Cerebellar cortex (tissue), 1 donor: Measurements from ENCODE around the gene EIF2B5.
"Not testable (repeated sequence)": the region's sequence is repeated elsewhere in the genome, so short reads cannot be mapped to it uniquely, and the experiment has no call there.

ENCODE experiments used
- DNase-seq: peaks from one replicate; pipeline ENCODE4 v3.0.0-alpha.2; 2015; ENCODE audit warnings: low spot score

Gene EIF2B5

GRCh38 chr3:184135149-184135910 is at the start of gene EIF2B5:
TSS of gene EIF2B5 (plus strand) at chr3:184135358. CDS start at chr3:184135386, 28 bp downstream.
- peak; percentile 96 for DNase-seq

DNA sequence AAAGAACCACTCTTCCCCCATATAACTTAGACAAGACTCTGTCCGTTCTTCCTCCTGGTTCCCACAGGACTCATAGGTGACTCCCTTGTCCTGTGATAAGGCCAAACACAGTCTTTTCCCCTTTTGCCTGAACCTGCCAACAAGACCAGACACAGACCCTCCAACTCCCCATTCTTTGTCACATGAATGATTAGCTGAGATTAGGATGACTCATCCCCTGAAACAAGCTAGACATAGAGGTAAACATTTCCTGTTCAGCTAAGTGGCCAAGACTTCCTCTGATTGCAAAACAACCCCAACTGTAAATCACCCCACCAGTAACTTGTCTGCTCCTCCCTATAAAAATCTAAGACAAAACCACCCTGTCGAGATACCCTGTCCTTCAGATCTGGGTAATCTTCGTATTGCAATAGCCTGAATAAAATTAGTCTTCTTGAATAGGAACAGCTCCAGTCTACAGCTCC is 49.7 kb upstream of the EIF2B5 start:
- no peak for DNase-seq

DNA sequence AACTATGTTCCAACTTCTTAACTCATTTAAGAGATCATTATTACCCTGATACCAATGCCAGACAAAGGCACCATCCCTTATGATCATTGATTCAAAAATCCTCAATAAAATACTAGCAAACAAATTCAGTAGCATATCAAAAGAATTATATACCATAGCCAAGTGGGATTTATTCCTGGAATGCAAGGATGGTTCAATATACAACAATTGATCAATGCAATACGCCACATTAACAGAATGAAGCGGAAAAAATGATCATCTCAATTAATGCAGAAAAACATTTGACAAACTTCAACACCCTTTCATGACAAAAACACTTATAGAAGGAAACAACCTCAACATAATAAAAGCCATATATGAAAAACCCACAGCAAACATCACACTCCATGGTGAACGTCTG is 43.0 kb upstream of the EIF2B5 start:
- DNase-seq = no peak

DNA sequence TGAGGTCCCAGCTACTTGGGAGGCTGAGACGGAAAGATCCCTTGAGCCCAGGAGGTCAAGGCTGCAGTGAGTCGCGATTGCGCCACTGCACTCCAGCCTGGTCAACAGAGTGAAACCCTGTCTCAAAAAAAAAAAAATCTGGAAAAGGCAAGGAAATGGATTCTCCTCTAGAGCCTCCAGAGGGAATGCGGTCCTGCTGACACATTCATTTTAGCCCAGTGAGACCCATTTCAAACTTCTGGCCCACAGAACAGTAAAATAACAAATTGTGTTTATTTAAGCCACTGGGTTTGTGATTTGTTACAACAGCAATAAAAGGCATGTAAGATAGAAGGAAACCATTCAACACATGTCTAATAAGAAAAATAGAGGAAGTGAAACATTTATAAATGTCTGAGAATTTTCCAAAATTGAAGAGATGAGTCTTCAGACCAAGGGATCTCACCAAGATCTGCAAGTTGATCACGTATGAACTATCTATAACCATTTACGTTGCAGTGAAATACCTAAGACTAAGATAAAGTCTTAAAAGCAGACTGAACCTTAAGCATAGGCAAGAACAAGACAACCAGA is 38.3 kb upstream of the EIF2B5 start, which contains the start of gene HTR3E:
TSS of gene HTR3E (plus strand) at position 254 of the 573 bp plus-strand sequence. CDS start 466 bp downstream, outside the sequence.
- no peak for DNase-seq

DNA sequence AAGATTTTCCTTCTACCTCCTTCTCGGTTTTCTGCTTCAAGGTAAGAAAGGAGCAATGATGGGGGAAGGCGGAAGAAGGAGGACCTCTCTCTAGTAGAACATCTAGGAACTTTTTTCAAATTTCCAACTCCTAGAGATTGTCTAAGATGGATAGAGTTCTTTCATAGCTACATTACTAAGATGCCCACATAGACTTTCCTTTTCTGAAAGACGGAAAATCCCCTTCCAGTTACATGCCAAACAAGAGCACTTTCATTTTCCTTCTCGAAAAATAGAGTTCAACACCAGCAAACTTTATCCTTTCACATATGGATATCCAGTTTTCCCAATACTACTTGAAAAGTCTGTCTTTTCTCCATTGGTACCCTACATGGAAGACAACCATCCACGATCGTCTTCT is 37.6 kb upstream of the EIF2B5 start:
- no peak for DNase-seq

- DNase-seq = no peak
These were observed 35.1 kb upstream of the EIF2B5 start for GRCh38 chr3:184099806-184100686.

DNA sequence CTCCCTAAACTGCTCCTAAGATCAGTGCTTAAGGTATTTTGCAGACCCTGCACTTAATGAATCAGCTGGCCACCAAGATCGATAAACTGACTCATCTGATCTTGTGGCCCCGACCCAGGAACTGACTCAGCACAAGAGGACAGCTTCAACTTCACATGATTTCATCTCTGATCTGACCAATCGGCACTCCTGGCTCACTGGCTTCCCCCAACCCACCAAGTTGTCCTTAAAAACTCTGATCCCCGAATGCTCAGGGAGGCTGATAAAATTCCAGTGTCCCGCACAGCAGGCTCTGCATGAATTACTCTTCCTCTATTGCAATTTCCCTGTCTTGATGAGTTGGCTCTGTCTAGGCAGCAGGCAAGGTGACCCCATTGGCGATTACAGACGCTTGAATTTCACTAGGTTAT is 24.8 kb upstream of the EIF2B5 start:
- no peak for DNase-seq

GRCh38 chr3:184116017-184116416 is 19.1 kb upstream of the EIF2B5 start:
- no peak for DNase-seq

DNA sequence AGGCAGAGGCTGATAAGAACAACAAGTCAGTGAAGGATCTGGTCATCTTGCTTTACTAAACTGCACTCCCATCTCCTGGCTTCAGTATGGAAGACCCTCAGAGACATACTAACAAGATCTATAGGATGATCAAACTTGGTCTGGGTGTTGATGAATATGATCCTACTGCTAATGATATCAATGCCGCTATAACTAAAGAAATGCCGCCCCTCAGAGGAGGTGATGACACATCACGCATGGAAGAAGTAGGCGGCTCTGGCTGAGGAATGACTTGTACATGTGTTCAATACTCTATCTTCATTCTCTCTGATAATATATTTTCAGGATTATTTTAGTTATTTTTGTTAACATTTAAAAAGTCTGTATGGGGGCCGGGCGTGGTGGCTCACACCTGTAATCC is 17.5 kb upstream of the EIF2B5 start:
- DNase-seq = no peak

- DNase-seq = not testable (repeated sequence)
These were observed 14.1 kb upstream of the EIF2B5 start for GRCh38 chr3:184121031-184121430.

GRCh38 chr3:184126006-184126405 is 9.2 kb upstream of the EIF2B5 start:
- no peak for DNase-seq

DNA sequence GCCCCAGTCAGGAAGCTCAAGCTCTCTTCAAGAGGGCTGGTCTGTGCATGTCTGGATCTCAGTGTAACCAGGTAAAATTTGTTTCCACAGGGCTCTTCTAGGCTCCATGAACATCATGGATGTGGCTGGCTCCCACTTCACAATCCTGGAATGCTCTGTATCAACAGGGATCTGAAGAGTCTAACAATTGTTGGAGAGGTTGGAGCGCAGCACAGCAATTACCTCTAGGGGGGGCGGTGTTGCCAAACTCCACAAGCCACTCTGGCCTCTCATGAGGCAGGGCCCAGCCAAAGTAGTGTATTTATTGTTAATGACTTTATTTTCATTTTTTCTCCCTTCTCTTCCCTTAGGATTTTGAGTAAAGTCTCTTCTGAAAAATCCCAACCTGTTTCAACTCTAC is 6.1 kb upstream of the EIF2B5 start:
- peak; percentile 37 for DNase-seq

DNA sequence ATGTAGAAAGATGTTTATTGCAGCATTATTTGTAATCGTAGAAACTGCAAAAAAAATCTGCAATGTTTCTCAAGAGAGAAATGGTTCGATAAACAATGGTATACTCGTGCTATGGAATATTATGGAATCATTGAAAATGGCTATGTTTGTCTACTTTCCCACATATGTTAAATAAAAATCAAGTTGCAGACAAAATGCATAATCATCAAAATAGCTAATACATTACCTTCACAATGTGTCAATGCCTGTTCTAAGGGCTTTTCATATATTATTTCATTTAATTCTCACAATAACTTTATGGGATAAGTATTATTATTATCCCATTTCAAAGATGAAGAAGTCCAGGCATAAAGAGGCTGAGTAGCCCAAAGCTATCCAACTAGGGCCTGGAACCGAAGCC is 2.2 kb upstream of the EIF2B5 start:
- no peak for DNase-seq

- DNase-seq = peak; percentile 93
These were observed 1.1 kb upstream of the EIF2B5 start for GRCh38 chr3:184133840-184134745.

DNA sequence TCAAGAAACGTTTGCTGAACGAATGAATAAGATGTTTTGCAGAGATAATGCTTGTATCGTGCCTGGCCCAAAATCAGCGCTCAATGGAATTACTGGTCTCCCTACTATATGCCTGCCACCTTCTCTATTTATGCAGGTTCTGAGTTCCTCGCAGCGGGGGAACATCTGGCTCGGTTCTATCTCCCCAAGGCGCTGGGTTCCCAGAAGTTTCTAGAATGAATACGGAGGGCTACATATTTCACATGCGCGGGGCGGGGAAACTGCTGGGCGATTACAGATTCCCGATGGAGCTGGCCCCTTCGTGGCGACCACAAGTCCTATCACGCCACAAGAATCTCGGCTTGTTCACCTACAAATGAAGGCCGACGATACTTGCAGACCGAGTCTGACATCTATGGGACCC is 411 bp upstream of the EIF2B5 start:
- no peak for DNase-seq

- DNase-seq = no peak
These were observed 728 bp downstream of the EIF2B5 start for GRCh38 chr3:184135911-184136260.

DNA sequence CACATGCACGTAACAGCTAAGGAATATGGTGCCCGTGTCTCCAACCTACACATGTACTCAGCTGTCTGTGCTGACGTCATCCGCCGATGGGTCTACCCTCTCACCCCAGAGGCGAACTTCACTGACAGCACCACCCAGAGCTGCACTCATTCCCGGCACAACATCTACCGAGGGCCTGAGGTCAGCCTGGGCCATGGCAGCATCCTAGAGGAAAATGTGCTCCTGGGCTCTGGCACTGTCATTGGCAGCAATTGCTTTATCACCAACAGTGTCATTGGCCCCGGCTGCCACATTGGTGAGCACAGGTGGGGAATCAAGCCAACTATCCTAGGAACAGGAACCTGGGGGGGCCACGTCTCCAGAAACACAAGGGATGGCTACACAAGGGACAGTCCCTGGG is 5.3 kb downstream of the EIF2B5 start:
- no peak for DNase-seq

DNA sequence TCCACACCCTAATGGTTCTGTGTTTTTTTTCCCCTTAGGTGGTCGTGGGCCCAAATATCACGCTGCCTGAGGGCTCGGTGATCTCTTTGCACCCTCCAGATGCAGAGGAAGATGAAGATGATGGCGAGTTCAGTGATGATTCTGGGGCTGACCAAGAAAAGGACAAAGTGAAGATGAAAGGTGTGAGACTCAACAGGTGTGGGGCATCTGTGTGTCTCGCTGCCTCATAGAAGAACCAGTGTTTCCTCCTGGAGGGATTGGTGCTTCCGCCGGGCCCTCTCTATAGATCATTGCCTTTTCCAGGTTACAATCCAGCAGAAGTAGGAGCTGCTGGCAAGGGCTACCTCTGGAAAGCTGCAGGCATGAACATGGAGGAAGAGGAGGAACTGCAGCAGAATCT is 7.0 kb downstream of the EIF2B5 start:
- no peak for DNase-seq

DNA sequence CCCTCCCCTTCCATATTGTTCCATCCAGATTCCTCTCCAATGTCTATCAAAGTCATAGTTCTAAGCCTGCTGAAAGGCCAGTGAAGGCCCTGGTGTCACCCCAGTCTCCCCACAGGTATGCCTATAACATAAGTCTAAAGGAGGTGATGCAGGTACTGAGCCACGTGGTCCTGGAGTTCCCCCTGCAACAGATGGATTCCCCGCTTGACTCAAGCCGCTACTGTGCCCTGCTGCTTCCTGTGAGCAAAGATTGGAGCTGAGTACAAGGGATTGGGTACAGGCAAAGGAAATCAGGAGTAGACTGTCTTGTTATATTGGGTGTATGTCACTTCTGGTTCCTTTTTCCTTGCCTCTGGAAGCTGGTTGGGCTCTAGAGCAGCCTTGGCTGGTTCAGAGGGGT is 8.2 kb downstream of the EIF2B5 start:
- DNase-seq = no peak

DNA sequence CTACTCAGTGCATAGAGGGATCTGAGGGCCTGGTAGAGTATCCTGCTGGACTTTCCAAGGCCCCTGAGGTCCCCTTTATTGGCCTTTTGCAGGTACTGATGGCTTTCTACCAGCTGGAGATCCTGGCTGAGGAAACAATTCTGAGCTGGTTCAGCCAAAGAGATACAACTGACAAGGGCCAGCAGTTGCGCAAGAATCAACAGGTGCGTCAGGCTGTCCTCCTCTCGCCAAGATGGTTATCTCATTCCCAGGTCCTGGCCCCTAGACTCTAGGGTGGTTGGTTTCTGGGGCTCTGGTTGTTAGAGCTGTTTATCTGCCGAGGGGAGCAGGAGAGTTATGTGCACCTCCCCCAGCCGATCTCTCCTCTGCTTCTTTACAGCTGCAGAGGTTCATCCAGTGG is 9.3 kb downstream of the EIF2B5 start:
- DNase-seq = no peak

GRCh38 chr3:184145111-184145524 is 10.0 kb downstream of the EIF2B5 start:
- DNase-seq = peak; percentile 74
